Esophagus (tissue), 2 donors: Measurements from ENCODE around the gene EVI2A. TPM values are rescaled to one million over a fixed set of nuclear protein-coding genes. Genes with fewer than 3 reads are reported as not detected.
A peak's percentile ranks its signal among the peaks of the same experiment; 100 is the strongest.
"Not testable (repeated sequence)": the region's sequence is repeated elsewhere in the genome, so short reads cannot be mapped to it uniquely, and the experiment has no call there.

Source experiments
- H3K27ac ChIP-seq, 2 donors: one replicate each; pipeline ENCODE4 v1.5.1; 2013; ENCODE audit warnings: low read depth in 2 of 2, mild to moderate bottlenecking in 2 of 2, inconsistent platforms in 1 of 2, low read length in 1 of 2, moderate library complexity in 1 of 2
- H3K27me3 ChIP-seq, 2 donors: one replicate each; pipeline ENCODE4 v1.6.1; 2013; ENCODE audit warnings: low read length in 2 of 2, control low read depth in 1 of 2, mild to moderate bottlenecking in 1 of 2; ENCODE audit not compliant: insufficient read depth in 2 of 2, control insufficient read depth in 1 of 2
- H3K36me3 ChIP-seq, 2 donors: one replicate each; pipeline ENCODE4 v1.6.1; 2013; ENCODE audit warnings: low read length in 1 of 2; ENCODE audit not compliant: control insufficient read depth in 2 of 2, insufficient read depth in 2 of 2
- H3K4me1 ChIP-seq, 2 donors: one replicate each; pipeline ENCODE4 v1.6.1; 2013; ENCODE audit warnings: low read length in 1 of 2; ENCODE audit not compliant: control insufficient read depth in 2 of 2, insufficient read depth in 2 of 2
- H3K4me3 ChIP-seq, 2 donors: one replicate each; pipeline ENCODE4 v1.5.1; 2013; ENCODE audit warnings: low read length in 2 of 2, mild to moderate bottlenecking in 2 of 2, low read depth in 1 of 2, moderate library complexity in 1 of 2
- H3K9me3 ChIP-seq, 2 donors: one replicate each; pipeline ENCODE4 v1.6.1; 2013; ENCODE audit warnings: mild to moderate bottlenecking in 2 of 2, low read depth in 1 of 2, low read length in 1 of 2, moderate library complexity in 1 of 2; ENCODE audit not compliant: control insufficient read depth in 2 of 2, insufficient read depth in 1 of 2
- WGBS, 2 donors: extraction: QIAGEN DNeasy Blood & Tissue Kit; methylation state at CpG; one replicate each; pipeline ENCODE4 v1.1.7; 2013; 5-methylcytosine and 5-hydroxymethylcytosine counted together
- polyA plus RNA-seq, 2 donors: library from polyadenylated mRNA; stranded (reverse); fragments of 200-250 nt; gene quantifications; one replicate each; pipeline ENCODE4 v1.2.3, GENCODE V29; 2013
- donor health status: healthy with polysubstance abuse.
- donor health status: Bipolar disorder and iron deficiency.

Gene EVI2A
- polyA plus RNA-seq, 2 donors, result 1.7 to 2.6 TPM

GRCh38 chr17:31318298-31318801 is 3.1 kb downstream of the EVI2A start:
- Histone ChIP-seq H3K4me3 (peak overlapping the region in 1 of 2 donors; percentile 22), H3K9me3 (no peaks in the 10 kb centered on the region), H3K27me3 (no peaks in the 10 kb centered on the region), H3K4me1 (no peaks in the 10 kb centered on the region), H3K36me3 (peaks cover 0 to 2% of the 10 kb centered on the region in 2 donors), H3K27ac (peak overlapping the region in 1 of 2 donors; percentile 39)
- 56 to 57% methylated on average over 8 of the region's 8 CpGs for WGBS, 2 donors

GRCh38 chr17:31314782-31315100 is 6.7 kb downstream of the EVI2A start:
- 82 to 89% methylated on average over 3 of the region's 3 CpGs for WGBS, 2 donors
- Histone ChIP-seq H3K36me3 (peaks cover 0 to 2% of the 10 kb centered on the region in 2 donors), H3K27me3 (no peaks in the 10 kb centered on the region), H3K27ac (no peak overlapping the region), H3K4me1 (no peaks in the 10 kb centered on the region), H3K9me3 (no peaks in the 10 kb centered on the region), H3K4me3 (no peak overlapping the region)

- H3K27me3 ChIP-seq, result no peaks in the 10 kb centered on the region
- peak within 1 kb of the TSS in 1 of 2 donors; percentile 59 for H3K27ac ChIP-seq
- H3K9me3 ChIP-seq, result no peaks in the 10 kb centered on the region
- peak within 1 kb of the TSS; percentile 11 to 32 for H3K4me3 ChIP-seq
- H3K36me3 ChIP-seq, result peaks cover 0 to 2% of the 10 kb centered on the region in 2 donors
- 43 to 50% methylated on average over 3 of the region's 3 CpGs for WGBS, 2 donors
- H3K4me1 ChIP-seq, result no peaks in the 10 kb centered on the region
These were observed 7.2 kb downstream of the EVI2A start, which contains the start of gene EVI2B for GRCh38 chr17:31313982-31314781. Gene EVI2B (minus strand): TSS chr17:31314054. CDS start chr17:31305609, 8,445 bp downstream.

- 73 to 74% methylated on average over 6 to 7 of the region's 7 CpGs for WGBS, 2 donors
- not testable (repeated sequence) for H3K4me3 ChIP-seq, H3K27ac ChIP-seq
These were observed 9.2 kb downstream of the EVI2A start for GRCh38 chr17:31312223-31312622.

GRCh38 chr17:31311526-31311925 is 9.9 kb downstream of the EVI2A start:
- Histone ChIP-seq H3K27me3 (no peaks in the 10 kb centered on the region), H3K27ac (no peak overlapping the region), H3K4me3 (no peak overlapping the region), H3K4me1 (no peaks in the 10 kb centered on the region), H3K36me3 (peaks cover 0 to 2% of the 10 kb centered on the region in 2 donors), H3K9me3 (no peaks in the 10 kb centered on the region)
- WGBS, 2 donors, result 78 to 84% methylated on average over 3 of the region's 3 CpGs

More at GRCh38 chr17:31312223-31312622, 9.2 kb downstream of the EVI2A start:
- not testable (repeated sequence) for H3K27me3 ChIP-seq, H3K36me3 ChIP-seq, H3K4me1 ChIP-seq, H3K9me3 ChIP-seq

GRCh38 chr17:31310886-31311285 is 10.5 kb downstream of the EVI2A start:
- 69 to 76% methylated on average over 7 of the region's 7 CpGs for WGBS, 2 donors
- Histone ChIP-seq H3K4me3 (no peak overlapping the region), H3K9me3 (no peaks in the 10 kb centered on the region), H3K27ac (no peak overlapping the region), H3K27me3 (no peaks in the 10 kb centered on the region), H3K36me3 (peaks cover 0 to under 1% of the 10 kb centered on the region in 2 donors), H3K4me1 (no peaks in the 10 kb centered on the region)

- no peaks in the 10 kb centered on the region for H3K36me3 ChIP-seq
- WGBS, 2 donors, result 48 to 49% methylated on average over 2 of the region's 2 CpGs
- H3K27ac ChIP-seq, result no peak overlapping the region
- H3K4me1 ChIP-seq, result no peaks in the 10 kb centered on the region
- peak overlapping the region in 1 of 2 donors; percentile 12 for H3K4me3 ChIP-seq
- H3K27me3 ChIP-seq, result no peaks in the 10 kb centered on the region
- no peaks in the 10 kb centered on the region for H3K9me3 ChIP-seq
These were observed 11.2 kb downstream of the EVI2A start for GRCh38 chr17:31310260-31310659.

GRCh38 chr17:31309556-31309955 is 11.9 kb downstream of the EVI2A start:
- Histone ChIP-seq H3K4me3 (no peak overlapping the region), H3K27me3 (no peaks in the 10 kb centered on the region), H3K4me1 (no peaks in the 10 kb centered on the region), H3K36me3 (peaks cover 0 to 2% of the 10 kb centered on the region in 2 donors), H3K27ac (no peak overlapping the region), H3K9me3 (no peaks in the 10 kb centered on the region)
- WGBS, 2 donors, result 74 to 77% methylated on average over 2 of the region's 2 CpGs

- no peaks in the 10 kb centered on the region for H3K27me3 ChIP-seq
- peaks cover 0 to 2% of the 10 kb centered on the region in 2 donors for H3K36me3 ChIP-seq
- no peaks in the 10 kb centered on the region for H3K4me1 ChIP-seq
- no peak overlapping the region for H3K4me3 ChIP-seq
- H3K9me3 ChIP-seq, result no peaks in the 10 kb centered on the region
- no peak overlapping the region for H3K27ac ChIP-seq
- 72 to 77% methylated on average over 5 of the region's 5 CpGs for WGBS, 2 donors
These were observed 12.8 kb downstream of the EVI2A start for GRCh38 chr17:31308372-31309334.
